Activated CD8-positive, alpha-beta memory T cell treated with anti-CD3 and anti-CD28 coated beads for 4 hours (primary cell): ENCODE measurements around the gene ABR.

Source experiments
- DNase-seq, 2 donors: peaks; one replicate each; pipeline ENCODE4 v3.0.0-alpha.2; 2020; ENCODE audit warnings: low read depth in 2 of 2

ABR gene

DNA sequence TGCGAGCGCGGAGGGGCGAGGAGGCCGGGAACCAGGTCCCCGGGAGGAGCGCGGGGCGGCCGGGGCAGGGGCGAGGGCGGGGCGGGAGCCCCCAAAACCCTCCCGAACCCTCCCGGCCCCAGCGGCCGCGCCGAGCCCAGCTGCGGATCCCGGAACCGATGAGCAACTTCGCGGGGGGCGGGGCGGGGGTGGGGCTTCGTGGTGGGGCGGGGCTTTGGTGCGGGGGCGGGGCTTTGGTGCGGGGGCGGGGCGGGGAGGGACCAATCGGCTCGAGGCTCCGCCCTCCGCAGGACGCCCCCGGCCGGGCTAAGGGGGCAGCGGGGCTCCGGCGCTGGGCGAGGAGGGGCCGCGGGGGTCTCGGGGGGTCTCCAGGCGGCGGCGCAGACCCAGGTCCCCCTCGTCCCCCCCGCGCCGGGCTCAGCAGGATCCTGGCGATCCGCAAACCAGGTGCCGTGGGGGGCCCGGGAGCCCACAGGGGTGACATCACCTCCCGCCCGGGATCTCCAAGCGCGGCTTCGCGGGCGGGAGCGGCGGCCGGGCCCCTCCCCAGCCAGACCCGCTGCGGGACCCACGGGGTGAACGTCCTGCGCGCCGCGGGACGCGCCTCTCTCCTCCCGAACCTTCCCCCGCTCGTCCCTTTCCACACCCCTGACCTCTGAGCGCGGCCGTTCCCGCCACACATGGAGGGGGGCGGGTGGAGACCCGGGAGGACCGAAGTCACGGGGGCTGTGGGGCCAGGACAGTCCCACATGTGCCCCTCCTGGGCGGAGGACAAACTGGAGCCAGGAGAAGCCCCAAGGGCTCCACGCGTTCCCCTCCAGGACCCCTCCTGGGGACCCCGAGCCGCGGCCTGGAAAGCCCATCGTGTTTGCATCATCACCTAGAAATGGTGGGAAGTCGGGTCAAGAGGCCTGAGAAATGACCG is at the start of gene ABR:
Gene ABR (minus strand): TSS at position 164 of the 925 bp plus-strand sequence. CDS start 254 bp downstream, outside the sequence.
- peak; percentile 28 to 38 for DNase-seq

- DNase-seq = peak in 1 of 2 donors; percentile 17
Observed at GRCh38 chr17:1229349-1229899, 49.6 kb upstream of the ABR start.

DNA sequence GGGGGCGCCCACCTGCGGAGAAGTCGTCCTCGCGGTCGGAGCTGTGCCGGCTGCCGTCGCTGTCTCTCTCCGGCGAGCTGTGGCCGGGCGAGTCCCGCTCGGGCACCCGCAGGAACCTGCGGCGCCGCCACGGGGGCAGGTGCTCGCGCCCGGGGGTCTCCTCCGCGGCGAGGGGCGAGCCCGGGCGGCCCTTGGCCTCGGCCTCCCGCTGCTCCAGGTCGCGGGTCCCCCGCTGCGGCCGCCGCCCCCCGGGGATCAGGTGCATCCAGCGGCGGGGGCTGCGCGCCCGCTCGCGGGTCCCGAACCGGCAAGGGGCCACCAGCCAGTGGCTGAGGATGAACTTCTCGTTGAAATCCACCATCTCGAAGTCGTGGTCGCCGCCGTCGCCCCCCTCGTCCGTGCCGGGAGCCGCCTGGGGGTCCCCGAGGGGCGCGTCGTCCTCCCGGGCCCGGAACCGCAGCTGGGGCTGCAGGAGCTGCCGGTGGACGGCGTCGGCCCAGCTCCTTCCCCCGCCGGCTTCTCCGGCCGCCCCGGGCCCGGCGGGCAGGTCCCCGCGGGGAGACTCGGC is 49.1 kb upstream of the ABR start:
- no peak for DNase-seq

DNA sequence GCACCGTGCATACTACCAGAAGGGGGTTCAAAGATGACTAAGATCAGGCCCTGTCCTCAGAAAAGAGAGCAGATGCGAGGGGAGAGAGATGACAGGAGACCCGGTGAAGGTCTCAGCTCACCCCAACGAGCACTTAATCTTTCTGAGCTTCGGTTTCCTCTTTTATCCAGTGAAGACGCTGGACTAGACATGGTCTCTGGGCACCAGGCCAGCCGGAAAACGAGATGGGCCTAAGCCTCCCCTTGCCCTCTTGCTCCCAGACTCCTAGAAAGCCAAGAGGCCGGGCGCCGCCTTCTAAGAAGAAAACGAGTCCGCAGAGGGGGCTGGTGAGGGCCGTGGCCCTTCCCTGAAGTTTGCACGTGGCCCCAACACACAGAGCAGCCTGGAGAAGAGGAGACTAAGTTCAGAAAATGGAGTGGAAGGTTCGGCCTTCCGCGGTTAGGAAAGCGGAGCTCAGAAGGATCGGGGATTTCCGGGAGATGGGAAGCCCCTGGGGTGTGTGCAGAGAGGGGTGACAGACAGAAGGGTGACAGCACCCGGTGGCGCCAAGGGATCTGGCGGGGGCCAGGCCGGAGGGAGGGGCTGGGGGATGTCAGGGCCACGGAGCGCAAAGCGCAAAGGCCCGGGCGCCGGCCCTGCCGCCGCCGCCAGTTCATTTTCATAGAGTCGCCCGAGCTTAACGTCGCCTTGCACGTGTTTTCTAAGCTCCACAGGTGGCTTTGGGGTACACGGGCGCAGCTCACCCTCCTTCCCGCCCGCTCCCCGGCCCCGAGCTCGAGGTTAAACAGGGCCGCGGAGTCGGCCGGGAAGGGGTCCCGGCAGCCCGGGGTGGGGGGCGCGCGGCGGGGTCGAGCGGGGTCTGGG is 48.4 kb upstream of the ABR start:
- DNase-seq = no peak

- DNase-seq = no peak
Observed at GRCh38 chr17:1227365-1227764, 47.6 kb upstream of the ABR start.

DNA sequence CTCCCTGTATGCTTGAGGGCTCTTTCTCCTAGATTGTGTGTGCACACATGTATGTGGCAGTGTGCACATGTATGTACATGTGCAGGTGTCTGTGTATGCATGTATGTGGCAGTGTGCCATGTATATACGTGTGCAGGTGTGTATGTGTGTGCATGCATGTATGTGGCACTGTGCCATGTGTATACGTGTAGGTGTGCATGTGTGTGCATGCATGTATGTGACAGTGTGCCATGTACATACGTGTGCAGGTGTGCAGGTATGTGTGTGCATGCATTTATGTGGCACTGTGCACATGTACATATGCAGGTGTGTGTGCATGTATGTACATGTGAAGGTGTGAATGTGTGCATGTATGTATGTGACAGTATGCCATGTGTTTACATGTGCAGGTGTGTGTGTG is 46.5 kb upstream of the ABR start:
- DNase-seq = no peak

- DNase-seq = no peak
Observed at GRCh38 chr17:1224330-1224729, 44.5 kb upstream of the ABR start.

- DNase-seq = no peak
Observed at GRCh38 chr17:1223662-1224061, 43.9 kb upstream of the ABR start.

GRCh38 chr17:1222321-1222720 is 42.5 kb upstream of the ABR start:
- no peak for DNase-seq

DNA sequence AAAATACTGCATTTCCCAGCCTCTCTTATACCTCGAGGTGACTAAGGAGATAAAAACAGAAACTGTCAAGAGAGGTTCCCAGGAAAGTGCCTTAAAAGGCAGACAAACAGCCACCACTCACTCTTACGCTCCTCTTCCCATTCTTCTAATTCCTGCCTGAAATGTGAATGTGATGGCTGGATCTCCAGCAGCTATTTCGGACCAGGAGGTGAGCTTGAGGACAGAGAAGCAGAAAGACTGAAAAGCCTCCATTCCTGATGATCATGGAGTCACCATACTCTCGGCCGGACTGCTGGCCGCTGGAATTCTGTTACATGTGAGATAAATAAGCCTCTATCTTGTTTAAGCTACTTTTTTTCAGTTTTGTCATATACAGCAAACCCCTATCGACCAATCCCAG is 41.4 kb upstream of the ABR start:
- DNase-seq = no peak

GRCh38 chr17:1220346-1220745 is 40.6 kb upstream of the ABR start:
- no peak for DNase-seq

- DNase-seq = no peak
Observed at GRCh38 chr17:1217089-1217385, 37.3 kb upstream of the ABR start.

DNA sequence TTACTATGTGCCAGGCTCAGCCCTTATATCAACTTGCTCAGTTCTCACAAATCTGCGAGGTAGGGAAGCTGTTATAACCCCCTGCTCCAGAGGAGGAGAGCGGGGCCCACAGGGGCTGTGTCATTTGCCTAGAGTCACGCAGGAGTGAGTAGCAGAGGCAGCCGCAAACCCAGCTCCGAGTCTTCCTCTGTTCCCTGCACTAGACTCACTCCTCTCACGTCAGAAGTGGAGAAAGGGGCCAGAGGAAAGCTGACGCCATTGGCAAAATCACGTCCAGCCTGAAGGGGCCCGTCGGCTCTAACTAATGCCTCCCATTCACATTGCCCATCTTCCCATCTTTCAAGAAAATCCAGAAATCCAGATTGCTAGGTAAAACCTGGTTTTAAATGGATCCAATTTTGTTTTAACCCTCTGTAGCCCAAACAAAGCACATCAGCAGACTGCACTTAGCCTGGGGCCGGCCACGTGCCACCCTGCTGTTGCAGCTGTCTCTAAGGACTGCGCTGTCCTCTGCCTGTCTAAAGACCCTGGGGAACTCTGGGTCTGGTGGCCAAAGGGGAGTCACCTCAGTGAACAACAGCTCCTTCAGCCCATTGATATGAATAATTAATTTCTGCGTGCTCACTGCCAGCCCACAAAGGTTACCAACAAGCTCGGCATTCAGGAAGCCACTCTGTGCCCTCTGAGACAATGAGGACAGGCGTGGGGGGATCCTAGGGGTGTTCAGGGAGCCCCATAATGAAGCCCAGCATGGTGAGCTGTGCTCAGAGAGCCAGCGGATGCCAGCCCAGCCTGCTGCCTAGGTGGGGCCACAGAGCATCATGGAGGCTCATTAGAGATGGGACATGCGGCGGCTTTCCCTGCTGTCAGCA is 36.7 kb upstream of the ABR start:
- DNase-seq = no peak

GRCh38 chr17:1212946-1213345 is 33.2 kb upstream of the ABR start:
- DNase-seq = no peak

- DNase-seq = no peak
Observed at GRCh38 chr17:1211287-1211686, 31.5 kb upstream of the ABR start.

DNA sequence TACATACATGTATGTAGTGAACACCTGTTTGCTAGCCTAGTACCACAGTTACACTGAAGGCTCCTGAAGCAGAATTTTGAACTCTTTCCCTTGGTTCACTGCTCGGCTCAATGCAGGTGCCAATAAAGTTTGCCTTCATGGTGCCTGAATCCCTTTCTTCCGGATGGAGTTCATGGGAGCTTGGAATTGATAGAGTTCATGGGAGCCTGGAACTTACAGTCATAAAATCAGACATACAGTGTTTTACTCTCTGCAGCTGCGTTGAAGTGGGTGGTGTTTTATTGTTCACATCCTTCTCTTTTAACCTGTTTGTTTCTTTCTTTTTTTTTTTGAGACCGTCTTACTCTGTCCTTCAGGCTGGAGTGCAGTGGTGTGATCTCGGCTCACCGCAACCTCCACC is 29.2 kb upstream of the ABR start:
- DNase-seq = no peak

DNA sequence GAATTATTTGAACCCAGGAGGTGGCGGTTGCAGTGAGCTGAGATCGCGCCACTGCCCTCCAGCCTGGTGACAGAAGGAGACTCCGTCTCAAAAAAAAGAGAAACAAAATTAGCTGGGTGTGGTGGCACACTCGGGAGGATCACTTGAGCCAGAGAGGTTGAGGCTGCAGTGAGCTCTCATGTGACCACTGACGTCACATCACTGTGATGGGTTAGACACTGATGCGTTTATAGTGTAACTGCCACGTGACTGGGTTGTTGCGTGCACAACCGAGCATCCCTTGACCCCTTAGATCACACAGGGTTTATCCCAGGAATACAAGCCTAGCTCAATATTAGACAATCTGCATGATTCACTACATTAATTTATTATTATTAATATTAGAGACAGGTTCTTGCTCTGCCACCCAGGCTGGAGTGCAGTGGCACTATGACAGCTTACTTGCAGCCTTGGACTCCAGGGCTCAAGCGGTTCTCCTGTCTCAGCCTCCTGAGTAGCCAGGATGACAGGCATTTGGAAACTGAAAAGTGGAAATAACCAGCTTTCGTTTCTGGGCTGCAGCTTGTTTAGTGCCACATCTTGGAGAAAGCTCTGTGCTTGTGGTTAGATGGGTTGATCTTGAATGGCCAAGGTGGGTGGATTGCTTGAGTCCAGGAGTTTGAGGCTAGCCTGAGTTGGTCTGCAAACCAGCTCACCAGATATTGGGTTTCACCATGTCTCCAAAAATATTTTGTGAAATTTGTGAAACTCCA is 26.4 kb upstream of the ABR start:
- no peak for DNase-seq

DNA sequence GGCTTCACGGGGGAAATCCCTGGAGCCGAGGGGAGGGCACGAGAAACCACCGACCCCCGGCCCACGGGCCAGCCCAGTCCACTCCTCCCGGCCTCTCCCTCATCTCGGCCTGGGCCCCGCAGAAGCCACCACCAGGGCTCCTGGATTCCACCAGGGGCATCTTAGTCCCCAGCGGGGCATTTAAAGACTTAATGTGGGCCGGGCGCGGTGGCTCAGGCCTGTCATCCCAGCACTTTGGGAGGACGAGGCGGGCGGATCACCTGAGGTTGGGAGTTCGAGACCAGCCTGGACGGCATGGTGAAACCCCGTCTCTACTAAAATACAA is 24.1 kb upstream of the ABR start:
- no peak for DNase-seq

- DNase-seq = peak in 1 of 2 donors; percentile 30
Observed at GRCh38 chr17:1203111-1203966, 23.6 kb upstream of the ABR start.

DNA sequence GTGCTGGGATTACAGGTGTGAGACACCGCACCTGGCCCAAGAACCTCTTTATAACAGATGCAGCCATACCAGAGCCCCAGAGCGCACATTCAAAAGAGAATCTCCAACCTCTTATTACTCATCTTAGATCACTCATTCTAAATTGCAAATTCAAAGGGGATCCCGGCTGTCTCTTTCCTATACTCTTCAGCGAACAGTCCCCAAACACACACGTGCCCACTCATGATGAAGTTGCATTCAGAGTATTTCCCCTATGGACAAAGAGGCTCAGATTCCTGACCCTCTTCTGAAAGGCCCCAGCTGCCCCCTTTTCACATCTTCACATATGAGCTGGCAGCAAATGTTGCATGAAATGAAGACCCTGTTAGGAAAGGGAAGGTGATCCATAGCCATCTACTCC is 22.5 kb upstream of the ABR start:
- no peak for DNase-seq
